Skeletal muscle tissue (tissue), 4 donors: ENCODE data around the gene OTOG. TPM values are rescaled to one million over a fixed set of nuclear protein-coding genes. Genes with fewer than 3 reads are reported as not detected.

Experiments used
- H3K27ac ChIP-seq: one replicate; pipeline ENCODE4 v1.7.0; 2013; ENCODE audit warnings: mild to moderate bottlenecking, low read depth, low read length, inconsistent platforms
- H3K27me3 ChIP-seq, 3 donors: one replicate each; pipeline ENCODE4 v1.7.0; 2013; ENCODE audit warnings: low read length in 3 of 3; ENCODE audit not compliant: control insufficient read depth in 3 of 3, insufficient read depth in 3 of 3
- H3K36me3 ChIP-seq, 3 donors: one replicate each; pipeline ENCODE4 v1.7.0; 2013; ENCODE audit warnings: low read length in 3 of 3; ENCODE audit not compliant: control insufficient read depth in 3 of 3, insufficient read depth in 3 of 3
- H3K4me1 ChIP-seq, 3 donors: one replicate each; pipeline ENCODE4 v1.7.0; 2013; ENCODE audit warnings: low read length in 3 of 3, mild to moderate bottlenecking in 3 of 3; ENCODE audit not compliant: control insufficient read depth in 3 of 3, insufficient read depth in 3 of 3
- H3K4me3 ChIP-seq, 3 donors: one replicate each; pipeline ENCODE4 v1.7.0; 2013; ENCODE audit warnings: low read length in 3 of 3
- H3K9ac ChIP-seq, 3 donors: one replicate each; pipeline ENCODE4 v1.7.0; 2013; ENCODE audit warnings: low read length in 3 of 3, mild to moderate bottlenecking in 3 of 3, moderate library complexity in 2 of 3, low read depth in 1 of 3
- H3K9me3 ChIP-seq, 3 donors: one replicate each; pipeline ENCODE4 v1.7.0; 2013; ENCODE audit warnings: low read length in 3 of 3; ENCODE audit not compliant: control insufficient read depth in 3 of 3
- total RNA-seq: library from RNA; depleted of rRNA; stranded (reverse); fragments of >200 nt; gene quantifications from one replicate; pipeline ENCODE4 v1.2.3, GENCODE V29; 2014
- donor health status: Osteomylitis.

Gene OTOG
- total RNA-seq: under 0.01 TPM

- Histone ChIP-seq H3K9me3 (no peaks in the 10 kb centered on the region), H3K9ac (peak within 1 kb of the TSS in 1 of 3 donors; percentile 16), H3K4me3 (no peak within 1 kb of the TSS), H3K27ac (no peak within 1 kb of the TSS), H3K27me3 (peaks cover 15 to 30% (median 27%) of the 10 kb centered on the region in 3 donors), H3K4me1 (peaks cover 0 to 2% (median 0%) of the 10 kb centered on the region in 3 donors), H3K36me3 (no peaks in the 10 kb centered on the region)
Measured at GRCh38 chr11:17547051-17547577, at the start of gene OTOG. TSS of gene OTOG (plus strand) at chr11:17547259. CDS start at chr11:17547373, 114 bp downstream.

- Histone ChIP-seq H3K9ac (no peak overlapping the region), H3K36me3 (no peaks in the 10 kb centered on the region), H3K27ac (no peak overlapping the region), H3K27me3 (peaks cover 0 to 7% (median 2%) of the 10 kb centered on the region in 3 donors), H3K9me3 (no peaks in the 10 kb centered on the region), H3K4me1 (peaks cover 0 to 2% (median 0%) of the 10 kb centered on the region in 3 donors), H3K4me3 (no peak overlapping the region)
Measured at GRCh38 chr11:17498058-17498457, 49.0 kb upstream of the OTOG start.

GRCh38 chr11:17498475-17498874, 48.6 kb upstream of the OTOG start:
- peaks cover 0 to 7% (median 2%) of the 10 kb centered on the region in 3 donors for H3K27me3 ChIP-seq
- H3K9ac ChIP-seq: no peak overlapping the region
- H3K4me3 ChIP-seq: no peak overlapping the region
- H3K27ac ChIP-seq: no peak overlapping the region
- no peaks in the 10 kb centered on the region for H3K9me3 ChIP-seq
- H3K36me3 ChIP-seq: no peaks in the 10 kb centered on the region
- H3K4me1 ChIP-seq: peaks cover 0 to 2% (median 0%) of the 10 kb centered on the region in 3 donors

- H3K27ac ChIP-seq: no peak overlapping the region
- H3K4me1 ChIP-seq: peaks cover 14 to 19% (median 17%) of the 10 kb centered on the region in 3 donors
- no peaks in the 10 kb centered on the region for H3K36me3 ChIP-seq
- H3K27me3 ChIP-seq: peaks cover 0 to 3% (median 2%) of the 10 kb centered on the region in 3 donors
- no peaks in the 10 kb centered on the region for H3K9me3 ChIP-seq
- H3K9ac ChIP-seq: no peak overlapping the region
- H3K4me3 ChIP-seq: no peak overlapping the region
Measured at GRCh38 chr11:17500673-17501072, 46.4 kb upstream of the OTOG start.

- H3K27me3 ChIP-seq: peaks cover 0 to 3% (median 2%) of the 10 kb centered on the region in 3 donors
- no peaks in the 10 kb centered on the region for H3K9me3 ChIP-seq
- no peaks in the 10 kb centered on the region for H3K36me3 ChIP-seq
- no peak overlapping the region for H3K9ac ChIP-seq
- H3K4me3 ChIP-seq: no peak overlapping the region
- peaks cover 17 to 22% (median 18%) of the 10 kb centered on the region in 3 donors for H3K4me1 ChIP-seq
- H3K27ac ChIP-seq: no peak overlapping the region
Measured at GRCh38 chr11:17502630-17503029, 44.4 kb upstream of the OTOG start.

- H3K9ac ChIP-seq: peak overlapping the region in 1 of 3 donors; percentile 54
- H3K27me3 ChIP-seq: peaks cover 0 to 3% (median 2%) of the 10 kb centered on the region in 3 donors
- H3K27ac ChIP-seq: peak overlapping the region; percentile 12
Measured at GRCh38 chr11:17504330-17505107, 42.5 kb upstream of the OTOG start.

GRCh38 chr11:17505146-17505545, 41.9 kb upstream of the OTOG start:
- peaks cover 21 to 34% (median 31%) of the 10 kb centered on the region in 3 donors for H3K4me1 ChIP-seq
- H3K27me3 ChIP-seq: peaks cover 0 to 2% (median 0%) of the 10 kb centered on the region in 3 donors
- peak overlapping the region; percentile 12 for H3K27ac ChIP-seq
- peak overlapping the region in 1 of 3 donors; percentile 54 for H3K9ac ChIP-seq
- H3K9me3 ChIP-seq: no peaks in the 10 kb centered on the region
- H3K36me3 ChIP-seq: no peaks in the 10 kb centered on the region
- H3K4me3 ChIP-seq: no peak overlapping the region

More at GRCh38 chr11:17504330-17505107, 42.5 kb upstream of the OTOG start:
- peaks cover 21 to 34% (median 31%) of the 10 kb centered on the region in 3 donors for H3K4me1 ChIP-seq
- H3K4me3 ChIP-seq: no peak overlapping the region
- H3K36me3 ChIP-seq: no peaks in the 10 kb centered on the region
- H3K9me3 ChIP-seq: no peaks in the 10 kb centered on the region

GRCh38 chr11:17506314-17506713, 40.7 kb upstream of the OTOG start:
- no peak overlapping the region for H3K4me3 ChIP-seq
- H3K9ac ChIP-seq: no peak overlapping the region
- no peaks in the 10 kb centered on the region for H3K9me3 ChIP-seq
- no peaks in the 10 kb centered on the region for H3K27me3 ChIP-seq
- H3K27ac ChIP-seq: no peak overlapping the region
- H3K4me1 ChIP-seq: peaks cover 21 to 34% (median 31%) of the 10 kb centered on the region in 3 donors
- no peaks in the 10 kb centered on the region for H3K36me3 ChIP-seq

GRCh38 chr11:17506942-17507341, 40.1 kb upstream of the OTOG start:
- H3K27me3 ChIP-seq: no peaks in the 10 kb centered on the region
- H3K9ac ChIP-seq: no peak overlapping the region
- H3K4me1 ChIP-seq: peaks cover 25 to 34% (median 33%) of the 10 kb centered on the region in 3 donors
- H3K36me3 ChIP-seq: no peaks in the 10 kb centered on the region
- H3K27ac ChIP-seq: no peak overlapping the region
- H3K9me3 ChIP-seq: no peaks in the 10 kb centered on the region
- no peak overlapping the region for H3K4me3 ChIP-seq

GRCh38 chr11:17507773-17508172, 39.3 kb upstream of the OTOG start:
- Histone ChIP-seq H3K27ac (peak overlapping the region; percentile 16), H3K9me3 (no peaks in the 10 kb centered on the region), H3K9ac (no peak overlapping the region), H3K27me3 (peaks cover 0 to 3% (median 0%) of the 10 kb centered on the region in 3 donors), H3K4me1 (peaks cover 25 to 34% (median 33%) of the 10 kb centered on the region in 3 donors), H3K4me3 (no peak overlapping the region), H3K36me3 (no peaks in the 10 kb centered on the region)
